SH-SY5Y (cell line): ENCODE data around the gene PPP2R3B.
A peak's percentile ranks its signal among the peaks of the same experiment; 100 is the strongest.

Experiments
- GATA2 ChIP-seq: IDR thresholded peaks from 2 replicates; pipeline ENCODE4 v1.6.1; 2011; ENCODE audit warnings: mild to moderate bottlenecking, low read depth, low read length
- GATA3 ChIP-seq: IDR thresholded peaks from 2 replicates; pipeline ENCODE4 v1.6.1; 2011; ENCODE audit warnings: low read depth, mild to moderate bottlenecking, low read length, moderate library complexity

- peak; percentile 29; the same call in 1 of the 2 replicates for TF ChIP-seq GATA2
- TF ChIP-seq GATA3, result no peak
These were observed 62.7 kb downstream of the PPP2R3B start for GRCh38 chrX:323721-324628.
